Testis (tissue), 2 donors: ENCODE data around the gene NOL4L.

Experiments
- POLR2A ChIP-seq: fragments of 450-650 bp; IDR thresholded peaks from one replicate; pipeline ENCODE4 v1.6.1; 2017; ENCODE audit warnings: antibody characterized with exemption, mild to moderate bottlenecking, moderate library complexity
- TF ChIP-seq, protein P1 (sequence below), 3 experiments: fragments of 450-650 bp in 2 of 3; fragments of 200-600 bp in 1 of 3; sonication (generic) in 1 of 3; IDR thresholded peaks; one replicate each; pipeline ENCODE4 v1.5.1; 2016 to 2019; ENCODE audit warnings: antibody characterized with exemption in 3 of 3, mild to moderate bottlenecking in 2 of 3, moderate library complexity in 1 of 3

DNA sequence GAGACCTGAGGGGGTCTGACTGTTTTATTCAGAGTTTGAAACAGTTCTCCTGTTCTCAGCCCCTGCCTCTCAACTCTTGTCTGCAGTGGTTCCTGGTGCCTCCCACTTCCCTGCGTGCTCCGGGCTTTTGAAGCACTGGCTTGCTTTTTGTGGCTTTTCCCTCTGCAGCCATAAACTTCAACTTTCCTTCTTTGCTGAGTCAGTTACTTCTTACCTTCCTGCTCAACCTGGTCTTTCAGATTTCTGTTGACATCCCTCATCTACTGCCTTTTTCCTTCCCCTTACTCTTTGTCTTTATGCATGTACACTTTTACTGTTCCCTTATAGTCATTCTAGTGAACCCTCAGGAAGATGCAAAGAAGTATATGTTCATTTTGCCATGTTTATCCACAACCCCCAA, 169.6 kb downstream of the NOL4L start:
- TF ChIP-seq, protein P1, sequence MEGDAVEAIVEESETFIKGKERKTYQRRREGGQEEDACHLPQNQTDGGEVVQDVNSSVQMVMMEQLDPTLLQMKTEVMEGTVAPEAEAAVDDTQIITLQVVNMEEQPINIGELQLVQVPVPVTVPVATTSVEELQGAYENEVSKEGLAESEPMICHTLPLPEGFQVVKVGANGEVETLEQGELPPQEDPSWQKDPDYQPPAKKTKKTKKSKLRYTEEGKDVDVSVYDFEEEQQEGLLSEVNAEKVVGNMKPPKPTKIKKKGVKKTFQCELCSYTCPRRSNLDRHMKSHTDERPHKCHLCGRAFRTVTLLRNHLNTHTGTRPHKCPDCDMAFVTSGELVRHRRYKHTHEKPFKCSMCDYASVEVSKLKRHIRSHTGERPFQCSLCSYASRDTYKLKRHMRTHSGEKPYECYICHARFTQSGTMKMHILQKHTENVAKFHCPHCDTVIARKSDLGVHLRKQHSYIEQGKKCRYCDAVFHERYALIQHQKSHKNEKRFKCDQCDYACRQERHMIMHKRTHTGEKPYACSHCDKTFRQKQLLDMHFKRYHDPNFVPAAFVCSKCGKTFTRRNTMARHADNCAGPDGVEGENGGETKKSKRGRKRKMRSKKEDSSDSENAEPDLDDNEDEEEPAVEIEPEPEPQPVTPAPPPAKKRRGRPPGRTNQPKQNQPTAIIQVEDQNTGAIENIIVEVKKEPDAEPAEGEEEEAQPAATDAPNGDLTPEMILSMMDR (IDR thresholded peaks at IDR 0.05): no peak
- TF ChIP-seq POLR2A: no peak
